Activated gamma-delta T cell treated with anti-CD3 and anti-CD28 coated beads, Interleukin-2, amount 50 U/mL, for 16 hours (primary cell): ENCODE results near the gene STARD9.
"Not testable (repeated sequence)": the region's sequence is repeated elsewhere in the genome, so short reads cannot be mapped to it uniquely, and the experiment has no call there.

Source experiments
- DNase-seq: peaks from one replicate; pipeline ENCODE4 v3.0.0-alpha.2; 2020; ENCODE audit warnings: low read depth

Gene STARD9

GRCh38 chr15:42590619-42591237 lies 15.3 kb downstream of the STARD9 start:
- no peak for DNase-seq

GRCh38 chr15:42591238-42591934 lies 16.0 kb downstream of the STARD9 start:
- no peak for DNase-seq

- no peak for DNase-seq
Observed at GRCh38 chr15:42592716-42593115, 17.3 kb downstream of the STARD9 start.

GRCh38 chr15:42593143-42593542 lies 17.7 kb downstream of the STARD9 start:
- DNase-seq = no peak

- no peak for DNase-seq
Observed at GRCh38 chr15:42594095-42594494, 18.7 kb downstream of the STARD9 start.

GRCh38 chr15:42595626-42596240 lies 20.3 kb downstream of the STARD9 start:
- DNase-seq = no peak

GRCh38 chr15:42601316-42601715 lies 25.9 kb downstream of the STARD9 start:
- not testable (repeated sequence) for DNase-seq

- DNase-seq = no peak
Observed at GRCh38 chr15:42602501-42602900, 27.1 kb downstream of the STARD9 start.

GRCh38 chr15:42603978-42604377 lies 28.6 kb downstream of the STARD9 start:
- no peak for DNase-seq

- no peak for DNase-seq
Observed at GRCh38 chr15:42604894-42605744, 29.7 kb downstream of the STARD9 start.

- DNase-seq = no peak
Observed at GRCh38 chr15:42605796-42606195, 30.4 kb downstream of the STARD9 start.

- DNase-seq = peak; percentile 28
Observed at GRCh38 chr15:42608110-42608531, 32.7 kb downstream of the STARD9 start.

GRCh38 chr15:42608752-42609488 lies 33.5 kb downstream of the STARD9 start:
- DNase-seq = no peak

GRCh38 chr15:42611532-42611931 lies 36.1 kb downstream of the STARD9 start:
- no peak for DNase-seq

GRCh38 chr15:42612367-42612912 lies 37.0 kb downstream of the STARD9 start:
- DNase-seq = no peak

GRCh38 chr15:42616107-42616506 lies 40.7 kb downstream of the STARD9 start:
- no peak for DNase-seq

GRCh38 chr15:42619656-42620371 lies 44.4 kb downstream of the STARD9 start:
- no peak for DNase-seq

GRCh38 chr15:42621386-42621785 lies 46.0 kb downstream of the STARD9 start:
- DNase-seq = no peak

- no peak for DNase-seq
Observed at GRCh38 chr15:42621996-42622925, 46.9 kb downstream of the STARD9 start.

GRCh38 chr15:42623951-42624350 lies 48.5 kb downstream of the STARD9 start:
- DNase-seq = no peak
